Pons (tissue), 1 donor: ENCODE measurements around the gene RAB22A.
"Not testable (repeated sequence)": the region's sequence is repeated elsewhere in the genome, so short reads cannot be mapped to it uniquely, and the experiment has no call there.

Experiments
- DNase-seq: peaks from one replicate; pipeline ENCODE4 v3.0.0-alpha.2; 2016; ENCODE audit warnings: low spot score

RAB22A gene

DNA sequence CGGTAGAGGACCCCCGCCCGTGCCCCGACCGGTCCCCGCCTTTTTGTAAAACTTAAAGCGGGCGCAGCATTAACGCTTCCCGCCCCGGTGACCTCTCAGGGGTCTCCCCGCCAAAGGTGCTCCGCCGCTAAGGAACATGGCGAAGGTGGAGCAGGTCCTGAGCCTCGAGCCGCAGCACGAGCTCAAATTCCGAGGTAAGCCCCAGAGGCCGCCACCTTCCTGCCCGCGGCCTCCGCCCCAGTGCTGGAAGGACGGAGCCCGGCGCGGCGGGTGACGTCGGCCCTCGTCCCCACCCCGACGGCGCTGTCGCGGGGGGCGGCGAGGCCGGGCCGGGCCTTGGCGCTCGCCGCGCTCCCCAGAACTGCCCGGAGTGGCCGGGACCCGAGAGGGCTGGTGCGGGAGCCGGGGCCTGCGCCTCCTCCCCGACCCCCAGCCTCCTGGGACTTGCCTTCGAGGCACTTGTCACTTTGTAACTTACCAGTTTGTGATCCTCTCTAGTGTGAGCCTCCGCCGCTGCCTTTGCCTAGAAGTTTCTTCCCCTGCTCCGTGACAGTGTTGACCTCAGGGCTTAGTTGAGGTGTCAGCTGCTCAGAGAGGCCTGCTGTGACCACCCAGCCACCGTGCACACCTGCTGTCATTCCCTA is 79.9 kb downstream of the RAB22A start:
- peak; percentile 12 for DNase-seq

DNA sequence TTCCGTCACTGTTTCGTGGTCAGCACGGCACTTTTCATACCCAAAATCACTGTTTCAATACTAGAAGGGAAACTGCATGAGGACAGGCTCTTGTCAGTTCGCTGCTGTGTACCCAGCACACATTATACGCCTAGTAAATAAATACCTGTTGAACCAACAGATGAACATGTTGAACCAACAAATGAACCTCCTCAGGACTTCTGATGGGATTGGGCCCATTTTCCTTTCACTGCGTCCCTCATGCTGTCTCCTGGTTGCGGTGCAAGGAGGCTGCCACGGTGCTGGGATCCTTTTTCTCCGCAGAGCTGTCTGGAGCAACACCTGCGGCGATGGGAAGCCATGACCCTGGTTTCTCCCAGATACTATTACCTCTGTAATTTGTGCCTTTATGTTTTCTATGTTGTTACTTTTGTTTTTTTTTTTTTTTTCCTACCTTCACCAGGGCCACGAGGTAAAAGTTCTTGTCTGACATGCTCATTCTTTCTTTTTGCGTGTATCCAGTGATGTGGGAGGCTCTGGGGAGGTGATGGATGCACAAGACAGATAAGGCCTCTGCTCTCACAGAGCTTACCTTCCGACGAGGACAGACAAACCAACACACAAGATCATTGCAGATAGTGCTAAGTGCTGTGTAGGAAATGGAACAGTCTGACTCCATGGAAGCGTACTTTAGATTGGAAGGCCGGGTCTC is 80.6 kb downstream of the RAB22A start:
- DNase-seq = no peak

DNA sequence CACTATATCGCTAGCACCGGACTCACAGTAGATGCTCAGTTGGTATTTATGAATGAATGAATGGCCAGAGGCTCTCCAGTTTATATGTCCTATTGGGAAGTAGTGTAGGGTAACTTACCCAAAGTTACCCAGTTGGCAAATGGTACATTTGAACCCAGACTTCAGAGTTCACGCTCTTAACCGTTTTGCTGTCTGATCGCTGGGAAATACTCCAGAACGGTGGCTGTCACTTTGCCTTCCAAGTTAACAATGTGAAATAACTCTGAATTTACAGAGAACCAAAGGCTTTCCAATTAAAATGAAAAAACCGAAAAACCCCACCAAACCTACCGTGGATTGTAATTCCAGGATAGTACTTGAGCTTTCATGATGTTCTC is 81.1 kb downstream of the RAB22A start:
- no peak for DNase-seq

DNA sequence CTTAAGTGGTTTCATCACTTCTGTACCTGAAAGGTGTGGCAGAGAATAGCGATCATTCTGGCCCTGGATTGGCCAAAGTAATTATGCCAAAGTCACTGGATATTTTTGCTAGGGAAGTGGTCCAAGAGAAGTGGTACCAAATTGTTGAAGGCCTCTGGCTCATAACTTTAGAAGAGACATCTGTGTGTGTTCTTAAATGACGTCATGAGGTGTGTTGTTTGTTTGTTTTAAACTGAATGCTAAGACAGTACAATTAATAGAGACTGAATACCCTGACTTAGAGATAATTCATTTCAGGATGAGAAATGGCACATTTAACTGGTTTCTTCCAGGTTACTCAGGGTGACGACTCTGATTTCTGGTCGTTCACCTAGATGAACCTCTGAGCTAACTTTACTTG is 82.8 kb downstream of the RAB22A start:
- no peak for DNase-seq

DNA sequence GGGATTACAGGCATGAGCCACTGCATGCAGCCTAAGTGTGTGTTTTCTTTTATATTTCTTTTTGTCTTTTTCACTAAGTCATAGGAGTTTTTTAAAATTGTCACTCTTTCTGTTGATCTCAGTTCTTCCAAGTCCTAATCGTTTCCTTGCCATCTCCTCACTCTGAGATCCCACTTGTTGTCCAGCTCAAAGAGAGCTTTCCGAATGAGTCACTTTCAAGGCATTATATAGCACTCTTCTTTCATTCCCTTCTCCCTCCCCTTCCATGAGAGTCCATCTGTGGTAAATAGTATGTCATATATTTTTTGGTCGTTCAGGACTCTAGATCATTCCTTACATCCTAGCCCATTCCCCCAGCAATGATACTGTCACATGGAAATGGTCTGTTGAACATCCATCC is 83.8 kb downstream of the RAB22A start:
- DNase-seq = no peak

DNA sequence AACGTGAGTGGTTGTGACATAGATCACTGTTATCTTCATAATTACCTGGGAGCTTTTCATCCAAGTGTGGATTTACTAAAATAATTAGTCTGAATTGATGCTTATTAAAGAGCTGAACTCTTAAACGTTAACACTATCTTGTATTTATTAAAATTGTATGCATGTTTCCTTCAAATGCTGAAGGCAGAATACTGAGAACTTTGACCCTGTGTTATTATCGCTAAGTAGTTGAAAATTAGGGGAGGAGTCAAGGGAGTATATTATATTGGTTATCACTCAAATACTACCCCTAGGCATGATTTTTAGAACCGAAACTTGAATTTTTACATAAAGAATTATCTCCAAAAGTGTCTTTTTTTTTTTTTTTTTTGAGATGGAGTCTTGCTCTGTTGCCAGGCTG is 85.3 kb downstream of the RAB22A start:
- no peak for DNase-seq

DNA sequence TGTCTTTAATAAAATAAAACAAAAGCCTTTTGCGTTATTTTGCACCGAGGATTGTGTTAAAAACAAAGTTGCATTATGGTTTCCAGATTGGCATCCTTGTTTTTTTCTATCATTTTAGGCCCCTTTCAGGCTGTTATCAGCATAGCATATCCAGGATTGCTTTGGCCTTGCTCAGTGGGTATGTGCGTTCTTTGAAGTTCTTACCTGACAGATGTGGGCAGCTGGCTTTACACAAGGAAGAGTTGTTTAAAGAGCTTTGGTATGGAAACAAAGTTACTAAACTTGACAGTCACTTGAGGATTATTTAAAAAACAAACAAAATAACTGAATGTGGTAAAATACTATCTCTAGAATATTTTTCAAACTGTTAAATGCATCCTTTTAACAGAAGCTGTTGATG is 86.1 kb downstream of the RAB22A start:
- DNase-seq = no peak

DNA sequence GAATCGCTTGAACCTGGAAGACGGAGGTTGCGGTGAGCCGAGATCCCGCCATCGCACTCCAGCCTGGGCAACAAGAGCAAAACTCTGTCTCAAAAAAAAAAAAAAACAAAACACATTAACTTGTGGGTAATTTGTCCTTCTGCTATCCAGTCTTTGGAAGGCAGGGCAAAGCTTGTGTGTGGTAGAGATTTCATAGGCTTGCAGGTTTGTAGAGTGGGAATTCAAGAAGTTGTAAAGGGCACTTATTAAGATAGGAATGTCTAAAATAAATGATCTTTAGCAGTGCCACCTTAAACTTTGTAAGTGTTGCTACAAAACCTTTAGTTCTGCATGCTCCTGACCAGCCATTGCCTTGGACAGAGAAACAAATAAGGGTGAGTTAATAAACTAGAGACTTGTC is 87.9 kb downstream of the RAB22A start:
- DNase-seq = no peak

DNA sequence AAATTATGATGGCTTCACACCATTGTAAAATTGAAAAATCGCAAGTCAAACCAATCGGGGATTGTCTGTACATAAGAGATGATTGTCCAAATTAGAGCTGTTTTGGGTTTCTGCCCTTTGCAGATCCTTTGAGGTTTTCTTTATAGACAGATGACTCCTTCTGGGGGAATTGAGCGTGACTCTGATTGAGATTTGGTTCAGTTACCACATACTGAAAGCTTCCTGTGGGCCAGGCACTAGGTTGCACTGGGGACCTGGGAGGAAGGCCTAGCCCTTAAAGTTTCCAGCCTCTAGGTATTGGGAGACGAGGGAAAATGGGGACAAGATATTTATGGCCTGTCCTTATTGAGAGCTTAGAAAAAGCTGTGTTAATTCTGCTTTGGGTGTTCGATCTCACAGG is 88.7 kb downstream of the RAB22A start:
- no peak for DNase-seq

DNA sequence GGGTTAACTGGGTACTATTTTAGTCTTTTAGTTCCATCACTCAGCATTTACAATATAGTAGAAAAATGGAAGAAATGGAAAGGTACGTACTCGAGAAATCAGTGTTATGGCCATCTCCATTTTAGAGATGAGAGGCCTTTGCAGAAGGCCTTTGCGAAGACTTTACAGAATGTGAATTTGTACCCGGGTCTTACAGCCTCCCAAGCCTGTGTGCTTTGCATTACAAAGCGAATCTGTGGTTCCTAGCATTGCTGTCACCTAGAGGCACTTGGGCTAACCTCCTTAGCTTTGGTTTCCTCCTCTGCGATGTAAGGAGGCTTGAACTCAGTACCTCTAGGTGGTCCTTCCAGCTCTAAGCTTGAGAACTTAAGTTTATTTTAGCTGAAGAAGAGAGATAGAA is 90.4 kb downstream of the RAB22A start:
- DNase-seq = no peak

DNA sequence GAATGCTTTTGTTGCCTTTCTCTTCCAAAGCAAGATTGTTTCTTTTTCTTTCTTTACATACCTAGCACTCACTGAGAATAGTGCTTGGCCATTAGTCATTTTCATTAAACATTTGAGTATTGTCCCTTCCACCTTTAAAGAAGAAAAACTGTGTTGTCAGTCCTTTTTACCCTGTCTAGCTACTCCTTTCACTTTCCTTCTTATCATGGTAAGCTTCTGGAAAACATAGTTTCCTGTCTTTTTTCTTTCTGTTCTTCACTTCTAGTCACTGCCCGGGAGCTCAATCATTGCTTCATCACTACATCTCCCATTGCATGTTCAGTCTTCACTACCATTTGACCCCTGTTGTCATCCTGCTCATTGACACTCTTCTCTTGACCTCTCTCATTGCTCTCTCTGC is 91.6 kb downstream of the RAB22A start:
- no peak for DNase-seq

DNA sequence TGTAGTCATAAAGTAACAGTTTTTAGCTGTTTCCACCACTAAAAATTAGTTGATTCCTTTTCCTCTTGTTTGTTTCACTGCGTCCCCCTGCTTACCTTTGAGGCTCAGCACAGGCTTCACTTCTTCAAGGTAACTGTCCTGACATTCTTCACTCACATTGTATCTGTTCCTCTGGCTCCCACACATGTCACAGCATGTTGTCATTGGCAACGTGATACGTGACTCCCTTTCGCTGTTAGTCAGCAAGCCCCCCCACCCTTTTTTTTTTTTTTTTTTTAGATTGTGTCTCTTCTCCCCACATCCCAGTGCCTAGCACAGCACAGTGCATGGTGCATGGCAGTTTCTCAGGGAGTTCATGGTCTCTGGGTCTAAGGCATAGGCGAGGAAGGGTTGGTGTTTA is 92.8 kb downstream of the RAB22A start:
- no peak for DNase-seq

DNA sequence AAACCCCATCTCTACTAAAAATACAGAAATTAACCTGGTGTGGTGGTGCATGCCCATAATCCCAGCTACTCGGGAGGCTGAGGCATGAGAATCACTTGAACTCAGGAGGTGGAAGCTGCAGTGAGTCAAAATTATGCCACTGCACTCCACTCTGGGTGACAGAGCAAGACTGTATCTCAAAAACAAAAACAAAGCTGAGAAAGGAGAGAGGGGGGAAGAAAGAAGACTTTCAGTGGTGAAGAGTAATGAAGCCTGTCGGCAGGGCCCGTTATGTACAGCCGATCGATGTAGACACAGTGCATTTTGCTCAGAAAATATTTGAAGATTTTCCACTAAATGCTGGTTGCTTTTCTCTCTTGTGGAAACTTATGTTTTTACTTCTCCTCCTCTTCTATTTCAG is 93.3 kb downstream of the RAB22A start:
- no peak for DNase-seq

DNA sequence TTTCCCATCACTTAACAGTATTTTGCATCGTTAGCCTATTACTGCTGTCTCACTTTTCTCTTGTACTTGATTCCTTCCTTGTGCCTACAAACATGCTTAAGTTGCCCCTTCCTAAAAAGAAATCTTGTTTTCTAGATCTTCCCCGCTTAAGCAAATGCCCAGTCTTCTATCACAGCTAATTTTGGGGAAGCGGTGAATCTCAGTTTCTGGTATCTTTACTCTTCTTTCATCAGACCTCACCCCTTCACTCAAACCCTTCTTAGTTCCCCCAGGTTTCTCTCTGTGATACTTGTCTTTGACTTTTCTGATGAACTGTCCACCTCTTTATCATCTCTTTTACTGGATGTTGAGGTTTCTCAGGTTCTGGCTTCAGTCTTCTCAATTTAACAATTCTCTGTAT is 93.8 kb downstream of the RAB22A start:
- DNase-seq = no peak

DNA sequence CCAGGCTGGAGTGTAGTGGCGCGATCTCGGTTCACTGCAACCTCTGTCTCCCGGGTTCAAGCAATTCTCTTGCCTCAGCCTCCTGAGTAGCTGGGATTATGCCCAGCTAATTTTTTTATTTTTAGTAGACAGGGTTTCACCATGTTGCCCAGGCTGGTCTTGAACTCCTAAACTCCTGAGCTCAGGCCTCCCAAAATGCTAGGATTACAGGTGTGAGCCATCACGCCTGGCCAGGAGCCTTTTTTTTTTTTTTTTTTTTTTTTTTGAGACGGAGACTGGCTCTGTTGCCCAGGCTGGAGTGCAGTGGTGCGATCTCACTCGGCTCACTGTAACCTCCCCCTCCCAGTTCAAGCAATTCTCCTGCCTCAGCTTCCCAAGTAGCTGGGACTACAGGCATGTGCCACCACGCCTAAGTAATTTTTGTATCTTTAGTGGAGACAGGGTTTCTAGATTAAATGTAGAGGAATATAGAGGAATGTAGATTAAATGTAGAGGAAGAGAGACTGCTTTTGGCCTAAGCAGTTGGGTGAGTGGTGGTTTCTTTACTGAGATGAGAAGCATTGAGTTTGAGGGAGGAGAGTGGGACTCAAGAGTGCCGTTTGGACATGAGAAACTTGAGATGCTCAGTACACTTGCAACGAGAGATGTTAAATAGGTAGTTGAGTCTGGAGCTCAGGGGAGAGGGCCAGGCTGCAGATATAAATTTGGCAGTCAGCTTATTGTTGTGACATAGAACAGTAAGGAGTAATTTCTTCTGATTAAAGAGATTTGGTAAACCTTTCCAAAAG is 96.2 kb downstream of the RAB22A start:
- no peak for DNase-seq

DNA sequence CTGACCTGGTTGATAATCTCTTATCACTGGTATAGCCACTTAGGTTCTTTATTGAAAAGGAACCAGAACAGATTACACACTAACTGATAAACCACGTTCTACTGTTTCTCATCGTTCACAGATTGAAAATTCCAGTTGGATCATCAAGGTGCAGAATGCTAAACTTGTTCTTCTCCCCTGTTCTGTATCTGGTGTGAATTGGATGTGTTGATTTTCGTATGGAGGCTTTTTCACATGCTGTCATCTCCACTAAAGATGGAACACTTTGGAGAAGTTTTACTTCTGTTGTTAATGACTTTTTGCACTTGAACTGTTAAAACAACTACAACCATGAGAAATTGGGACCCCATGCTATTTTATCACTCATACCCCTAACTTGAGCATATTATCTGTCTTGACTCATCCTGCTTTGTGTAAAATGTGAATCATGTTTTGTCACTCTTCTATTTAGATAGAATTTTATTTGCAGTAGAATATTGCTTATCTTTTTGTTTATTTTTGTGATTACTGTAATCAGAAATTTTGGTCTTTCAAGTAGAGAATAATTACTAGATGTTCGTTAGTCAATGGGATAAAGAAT is 97.0 kb downstream of the RAB22A start:
- DNase-seq = no peak

DNA sequence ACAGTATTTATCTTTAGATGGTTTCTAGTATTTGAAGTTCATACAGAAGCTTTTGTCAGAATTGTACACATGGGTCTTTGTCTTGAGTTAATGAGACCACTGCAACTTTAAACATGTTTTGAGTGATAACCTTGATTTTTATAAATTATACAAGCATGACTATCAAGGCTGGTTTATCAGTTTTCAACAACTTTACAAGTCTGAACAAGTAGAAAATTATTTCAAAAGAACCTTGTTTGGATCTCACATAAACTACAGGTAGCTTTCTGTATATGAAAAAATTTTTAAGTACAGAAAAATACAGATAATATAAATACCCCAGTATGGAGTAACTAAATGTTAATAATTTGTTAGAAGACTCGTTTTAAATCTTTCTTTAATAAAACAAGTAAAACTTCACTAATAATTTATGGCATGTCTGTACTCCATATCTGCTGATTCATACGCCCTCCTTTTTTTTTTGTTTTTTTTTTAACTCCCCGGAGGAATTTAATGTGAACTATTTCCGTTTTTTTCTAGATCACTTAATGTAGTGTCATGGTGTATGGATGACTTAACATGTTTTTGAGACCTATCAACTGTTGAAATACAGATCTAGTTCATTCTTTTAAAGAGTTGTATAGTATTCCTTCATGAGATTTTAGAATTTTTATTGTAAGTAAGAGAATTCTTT is 97.8 kb downstream of the RAB22A start:
- no peak for DNase-seq

DNA sequence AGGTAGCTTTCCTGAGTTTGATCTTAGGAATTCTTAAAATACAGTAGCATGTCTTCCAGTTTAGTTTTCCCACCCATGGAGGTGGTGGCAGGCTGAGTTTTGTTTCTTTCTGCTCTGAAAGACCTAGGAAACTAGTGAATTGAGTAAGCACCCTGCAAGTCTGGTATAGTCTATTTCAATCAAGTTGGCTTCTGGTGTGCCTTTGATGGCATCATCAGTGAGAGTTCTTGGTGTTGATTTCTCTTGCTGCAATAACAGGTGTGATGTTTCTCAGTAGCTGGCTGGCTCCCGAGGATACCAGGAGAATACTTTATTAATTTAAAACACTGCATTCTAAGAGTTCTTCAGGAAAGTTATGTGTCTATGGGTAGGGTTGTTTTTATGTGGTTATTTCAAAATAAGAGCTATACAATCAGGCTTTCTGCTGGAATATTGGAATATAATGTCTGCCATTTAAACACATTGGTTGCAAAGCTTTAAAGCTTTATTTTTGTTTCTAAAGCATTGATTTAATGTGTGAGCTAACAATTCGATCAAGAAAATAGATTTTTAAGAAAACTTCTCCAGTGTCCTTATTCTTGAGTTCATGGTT is 98.5 kb downstream of the RAB22A start:
- DNase-seq = no peak

DNA sequence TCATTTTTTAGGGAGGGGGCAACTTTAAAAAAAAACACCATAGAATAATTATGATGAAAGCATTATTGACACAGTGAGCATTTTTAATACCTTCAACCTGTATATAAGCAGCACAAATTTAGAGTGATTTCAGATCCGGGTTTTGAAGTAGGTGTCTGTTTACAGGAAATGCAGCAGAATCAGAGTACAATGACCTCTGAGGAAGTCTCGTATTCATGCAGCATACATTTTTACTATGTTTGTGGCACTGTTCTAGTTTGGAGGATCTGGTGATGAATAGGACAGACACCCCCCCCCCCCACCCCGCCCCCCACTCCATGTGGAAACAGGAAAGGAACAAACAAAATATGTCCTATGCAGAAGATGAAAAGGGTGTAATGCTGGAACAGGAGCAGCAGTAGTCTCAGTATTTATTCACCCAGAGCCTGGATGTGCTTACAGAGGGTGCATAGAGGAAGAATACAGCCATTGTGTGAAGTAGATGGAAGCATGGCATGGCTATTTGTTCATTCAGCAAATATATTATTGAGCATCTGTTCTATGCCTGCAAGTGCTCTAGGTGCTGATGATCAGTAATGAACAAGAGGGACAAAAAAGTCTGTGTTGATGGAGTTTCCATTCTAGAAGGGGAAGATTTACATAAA is 99.2 kb downstream of the RAB22A start:
- DNase-seq = peak; percentile 91

DNA sequence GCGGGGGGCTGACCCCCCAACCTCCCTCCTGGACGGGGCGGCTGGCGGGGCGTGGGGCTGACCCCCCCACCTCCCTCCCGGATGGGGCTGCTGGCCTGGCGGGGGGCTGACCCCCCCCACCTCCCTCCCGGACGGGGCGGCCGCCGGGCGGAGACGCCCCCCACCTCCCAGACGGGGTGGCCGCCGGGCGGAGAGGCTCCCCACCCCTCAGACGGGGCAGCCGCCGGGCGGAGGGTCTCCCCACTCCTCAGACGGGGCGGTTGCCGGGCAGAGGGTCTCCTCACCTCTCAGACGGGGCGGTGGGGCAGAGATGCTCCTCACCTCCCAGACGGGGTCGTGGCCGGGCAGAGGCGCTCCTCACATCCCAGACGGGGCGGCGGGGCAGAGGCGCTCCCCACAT is 104.7 kb downstream of the RAB22A start:
- not testable (repeated sequence) for DNase-seq

DNA sequence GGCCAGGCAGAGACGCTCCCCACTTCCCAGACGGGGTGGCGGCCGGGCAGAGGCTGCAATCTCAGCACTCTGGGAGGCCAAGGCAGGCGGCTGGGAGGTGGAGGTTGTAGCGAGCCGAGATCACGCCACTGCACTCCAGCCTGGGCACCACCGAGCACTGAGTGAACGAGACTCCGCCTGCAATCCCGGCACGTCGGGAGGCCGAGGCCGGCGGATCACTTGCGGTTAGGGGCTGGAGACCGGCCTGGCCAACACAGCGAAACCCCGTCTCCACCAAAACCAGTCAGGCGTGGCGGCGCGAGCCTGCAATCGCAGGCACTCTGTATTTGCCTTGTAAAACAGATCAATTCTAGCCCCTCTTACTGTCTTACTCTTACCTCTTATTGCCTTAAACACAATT is 105.3 kb downstream of the RAB22A start:
- DNase-seq = not testable (repeated sequence)

DNA sequence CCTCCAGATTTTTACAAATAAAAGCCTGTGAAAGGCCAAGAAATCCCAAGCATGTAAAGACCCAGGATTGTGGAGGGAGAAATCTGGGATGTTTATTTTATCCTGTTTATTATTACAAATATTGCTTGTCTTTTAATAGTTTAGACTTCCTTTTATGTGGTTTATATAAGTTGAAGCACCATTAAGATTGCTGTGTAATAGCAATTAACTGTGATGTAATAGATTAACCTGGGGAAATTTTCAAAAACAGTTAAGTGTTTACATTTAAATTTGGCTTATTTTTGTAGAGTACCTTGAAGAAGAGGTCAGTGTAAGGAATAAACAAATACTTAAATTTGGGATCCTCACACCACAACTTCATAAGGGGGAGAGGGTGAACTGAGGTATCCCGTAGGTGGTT is 106.5 kb downstream of the RAB22A start:
- no peak for DNase-seq
